CD4-positive, alpha-beta T cell treated with Interferon gamma for 1 hour (primary cell): ENCODE results near the gene NKIRAS2.
A peak's percentile ranks its signal among the peaks of the same experiment; 100 is the strongest.
"Not testable (repeated sequence)": the region's sequence is repeated elsewhere in the genome, so short reads cannot be mapped to it uniquely, and the experiment has no call there.

Source experiments
- DNase-seq: peaks from one replicate; pipeline ENCODE4 v3.0.0-alpha.2; 2020

Gene NKIRAS2

GRCh38 chr17:42000413-42001133 lies 19.3 kb upstream of the NKIRAS2 start:
- no peak for DNase-seq

GRCh38 chr17:42001729-42002128 lies 18.2 kb upstream of the NKIRAS2 start:
- no peak for DNase-seq

GRCh38 chr17:42002175-42002791 lies 17.6 kb upstream of the NKIRAS2 start:
- no peak for DNase-seq

- no peak for DNase-seq
Observed at GRCh38 chr17:42002792-42003301, 17.0 kb upstream of the NKIRAS2 start.

- no peak for DNase-seq
Observed at GRCh38 chr17:42005166-42005565, 14.7 kb upstream of the NKIRAS2 start.

- DNase-seq = no peak
Observed at GRCh38 chr17:42009170-42009569, 10.7 kb upstream of the NKIRAS2 start.

- DNase-seq = peak; percentile 37
Observed at GRCh38 chr17:42010266-42010680, 9.6 kb upstream of the NKIRAS2 start.

GRCh38 chr17:42010898-42011516 lies 8.9 kb upstream of the NKIRAS2 start:
- DNase-seq = no peak

- DNase-seq = not testable (repeated sequence)
Observed at GRCh38 chr17:42012363-42012762, 7.5 kb upstream of the NKIRAS2 start.

GRCh38 chr17:42013740-42014139 lies 6.2 kb upstream of the NKIRAS2 start:
- not testable (repeated sequence) for DNase-seq

- DNase-seq = no peak
Observed at GRCh38 chr17:42016411-42016831, 3.5 kb upstream of the NKIRAS2 start.

GRCh38 chr17:42016941-42017865 lies 2.7 kb upstream of the NKIRAS2 start, which contains the start of gene DNAJC7:
Gene DNAJC7, minus strand, starts transcription at chr17:42017439. Its CDS starts 23 bp downstream, at chr17:42017416.
- peak; percentile 92 for DNase-seq

GRCh38 chr17:42017866-42018200 lies 2.1 kb upstream of the NKIRAS2 start:
- DNase-seq = no peak

GRCh38 chr17:42018339-42018738 lies 1.6 kb upstream of the NKIRAS2 start:
- DNase-seq = no peak

- DNase-seq = no peak
Observed at GRCh38 chr17:42018988-42019387, 902 bp upstream of the NKIRAS2 start.

- not testable (repeated sequence) for DNase-seq
Observed at GRCh38 chr17:42020845-42021244, 955 bp downstream of the NKIRAS2 start.

- DNase-seq = peak; percentile 54
Observed at GRCh38 chr17:42023524-42024349, 3.8 kb downstream of the NKIRAS2 start.

GRCh38 chr17:42025191-42025579 lies 5.3 kb downstream of the NKIRAS2 start:
- no peak for DNase-seq

GRCh38 chr17:42025936-42026335 lies 6.0 kb downstream of the NKIRAS2 start:
- DNase-seq = no peak

GRCh38 chr17:42026857-42027589 lies 7.1 kb downstream of the NKIRAS2 start:
- DNase-seq = no peak

- no peak for DNase-seq
Observed at GRCh38 chr17:42027590-42027889, 7.7 kb downstream of the NKIRAS2 start.
